Loucy (cell line): ENCODE results near the gene TNS3.

Experiments
- H2AFZ ChIP-seq: fragments of 200-600 bp; sonication (generic); 2 replicates; pipeline ENCODE4 v1.6.0; 2016; ENCODE audit warnings: antibody characterized with exemption, mild to moderate bottlenecking, low read length, moderate library complexity
- H3F3A ChIP-seq: fragments of 200-600 bp; 2 replicates; pipeline ENCODE4 v1.6.0; 2016; ENCODE audit warnings: antibody characterized with exemption, low read depth, mild to moderate bottlenecking
- H3K27me3 ChIP-seq: fragments of 200-600 bp; sonication (generic); 2 replicates; pipeline ENCODE4 v1.6.1; 2014; ENCODE audit warnings: low read length, mild to moderate bottlenecking; ENCODE audit not compliant: insufficient read depth, poor library complexity, severe bottlenecking
- H3K36me3 ChIP-seq: fragments of 200-600 bp; sonication (generic); 2 replicates; pipeline ENCODE4 v1.6.1; 2016; ENCODE audit warnings: low read length; ENCODE audit not compliant: insufficient read depth
- H3K4me1 ChIP-seq: fragments of 200-600 bp; sonication (generic); 2 replicates; pipeline ENCODE4 v1.5.1; 2014; ENCODE audit warnings: low read length, mild to moderate bottlenecking; ENCODE audit not compliant: insufficient read depth, poor library complexity, severe bottlenecking
- H3K4me2 ChIP-seq: fragments of 200-600 bp; sonication (generic); 2 replicates; pipeline ENCODE4 v1.6.0; 2014; ENCODE audit warnings: antibody characterized with exemption, low read length, low read depth, mild to moderate bottlenecking; ENCODE audit not compliant: poor library complexity, severe bottlenecking
- H3K4me3 ChIP-seq: fragments of 200-600 bp; sonication (generic); 2 replicates; pipeline ENCODE4 v1.5.1; 2014; ENCODE audit warnings: low read length, mild to moderate bottlenecking, mixed read lengths; ENCODE audit not compliant: poor library complexity, severe bottlenecking
- H3K79me2 ChIP-seq: fragments of 200-600 bp; sonication (generic); 2 replicates; pipeline ENCODE4 v1.6.1; 2014; ENCODE audit warnings: low read length; ENCODE audit not compliant: insufficient read depth
- H3K9ac ChIP-seq: fragments of 200-600 bp; sonication (generic); 2 replicates; pipeline ENCODE4 v1.6.0; 2014; ENCODE audit warnings: mild to moderate bottlenecking, low read depth, low read length, moderate library complexity; ENCODE audit not compliant: poor library complexity, severe bottlenecking
- H3K9me2 ChIP-seq: fragments of 200-600 bp; sonication (generic); replicated peaks from 2 replicates; pipeline ENCODE4 v1.6.1; 2016; ENCODE audit warnings: low read depth, low read length, mixed read lengths
- H3K9me3 ChIP-seq: fragments of 200-600 bp; sonication (generic); 2 replicates; pipeline ENCODE4 v1.6.1; 2014; ENCODE audit warnings: mild to moderate bottlenecking, antibody characterized with exemption, low read length, low read depth; ENCODE audit not compliant: insufficient read depth
- H4K20me1 ChIP-seq: fragments of 200-600 bp; sonication (generic); 2 replicates; pipeline ENCODE4 v1.6.0; 2014; ENCODE audit warnings: antibody characterized with exemption, low read length, mild to moderate bottlenecking; ENCODE audit not compliant: insufficient read depth, poor library complexity, severe bottlenecking
- EZH2phosphoT487 ChIP-seq: fragments of 200-600 bp; IDR thresholded peaks from 2 replicates; pipeline ENCODE4 v1.6.1; 2018; ENCODE audit warnings: antibody characterized with exemption, mild to moderate bottlenecking, moderate library complexity, borderline replicate concordance
- TF ChIP-seq, protein P1 (sequence below): fragments of 200-600 bp; sonication (generic); conservative IDR thresholded peaks from 2 replicates; pipeline ENCODE4 v1.5.1; 2014; ENCODE audit warnings: mild to moderate bottlenecking, antibody characterized with exemption, low read length

The TNS3 gene

DNA sequence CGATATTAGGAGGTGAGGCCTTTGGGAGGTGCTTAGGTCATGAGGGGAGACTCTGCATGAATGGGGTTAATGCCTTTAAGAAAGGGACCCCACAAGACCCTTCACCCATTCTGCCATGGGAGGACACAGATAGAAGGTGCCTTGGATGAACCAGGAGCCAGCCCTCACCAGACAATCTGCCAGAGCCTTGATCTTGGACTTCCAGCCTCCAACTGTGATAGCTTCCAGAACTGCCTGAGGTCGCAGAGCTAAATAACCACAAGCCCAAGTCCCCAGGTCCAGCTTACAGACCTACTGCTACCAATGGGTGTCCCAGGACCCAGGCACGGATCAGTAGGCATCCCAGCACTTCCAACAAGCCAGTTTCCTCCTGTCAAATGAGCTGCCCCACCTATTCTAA is 37.5 kb downstream of the TNS3 start:
- no peak overlapping the region for H2AFZ ChIP-seq
- no peaks in the 10 kb centered on the region for H3K9me2 ChIP-seq
- H3K9me3 ChIP-seq = peaks cover 7% of the 10 kb centered on the region; the same call in 1 of the 2 replicates
- H3K79me2 ChIP-seq = no peaks in the 10 kb centered on the region
- no peaks in the 10 kb centered on the region for H3F3A ChIP-seq
- H3K4me3 ChIP-seq = no peak overlapping the region
- H3K9ac ChIP-seq = no peak overlapping the region
- H3K4me2 ChIP-seq = no peak overlapping the region
- H3K36me3 ChIP-seq = no peaks in the 10 kb centered on the region
- H3K27me3 ChIP-seq = no peaks in the 10 kb centered on the region
- no peaks in the 10 kb centered on the region for H3K4me1 ChIP-seq
- H4K20me1 ChIP-seq = no peaks in the 10 kb centered on the region
- no peak for TF ChIP-seq EZH2phosphoT487
- TF ChIP-seq, protein P1, sequence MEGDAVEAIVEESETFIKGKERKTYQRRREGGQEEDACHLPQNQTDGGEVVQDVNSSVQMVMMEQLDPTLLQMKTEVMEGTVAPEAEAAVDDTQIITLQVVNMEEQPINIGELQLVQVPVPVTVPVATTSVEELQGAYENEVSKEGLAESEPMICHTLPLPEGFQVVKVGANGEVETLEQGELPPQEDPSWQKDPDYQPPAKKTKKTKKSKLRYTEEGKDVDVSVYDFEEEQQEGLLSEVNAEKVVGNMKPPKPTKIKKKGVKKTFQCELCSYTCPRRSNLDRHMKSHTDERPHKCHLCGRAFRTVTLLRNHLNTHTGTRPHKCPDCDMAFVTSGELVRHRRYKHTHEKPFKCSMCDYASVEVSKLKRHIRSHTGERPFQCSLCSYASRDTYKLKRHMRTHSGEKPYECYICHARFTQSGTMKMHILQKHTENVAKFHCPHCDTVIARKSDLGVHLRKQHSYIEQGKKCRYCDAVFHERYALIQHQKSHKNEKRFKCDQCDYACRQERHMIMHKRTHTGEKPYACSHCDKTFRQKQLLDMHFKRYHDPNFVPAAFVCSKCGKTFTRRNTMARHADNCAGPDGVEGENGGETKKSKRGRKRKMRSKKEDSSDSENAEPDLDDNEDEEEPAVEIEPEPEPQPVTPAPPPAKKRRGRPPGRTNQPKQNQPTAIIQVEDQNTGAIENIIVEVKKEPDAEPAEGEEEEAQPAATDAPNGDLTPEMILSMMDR = no peak

DNA sequence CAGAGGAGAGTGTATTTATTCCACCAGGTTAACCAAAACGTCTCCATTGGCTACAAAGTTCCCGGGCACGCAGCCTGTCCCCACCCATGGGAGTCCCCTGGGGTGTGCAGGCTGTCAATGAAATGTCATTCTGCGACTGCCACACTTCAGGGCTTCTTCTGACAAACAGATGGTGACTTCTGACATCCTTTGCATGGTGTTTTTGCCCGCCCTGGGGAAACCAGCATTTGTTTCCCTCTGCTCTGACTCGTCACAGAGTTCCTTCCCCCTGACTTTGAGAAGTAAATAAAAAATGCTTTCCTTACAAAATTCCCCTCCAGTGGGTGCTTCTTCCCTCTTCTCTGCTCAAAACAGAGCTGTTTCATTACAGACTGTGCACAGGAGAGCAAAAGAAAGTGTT is 38.2 kb downstream of the TNS3 start:
- no peak overlapping the region for H3K4me3 ChIP-seq
- no peak overlapping the region for H3K4me2 ChIP-seq
- no peaks in the 10 kb centered on the region for H4K20me1 ChIP-seq
- H3F3A ChIP-seq = no peaks in the 10 kb centered on the region
- no peaks in the 10 kb centered on the region for H3K27me3 ChIP-seq
- H3K79me2 ChIP-seq = no peaks in the 10 kb centered on the region
- TF ChIP-seq, protein P1 = no peak
- TF ChIP-seq EZH2phosphoT487 = no peak
- no peaks in the 10 kb centered on the region for H3K9me2 ChIP-seq
- no peaks in the 10 kb centered on the region for H3K36me3 ChIP-seq
- H2AFZ ChIP-seq = no peak overlapping the region
- no peak overlapping the region for H3K9ac ChIP-seq
- H3K4me1 ChIP-seq = no peaks in the 10 kb centered on the region
- H3K9me3 ChIP-seq = peaks cover 7% of the 10 kb centered on the region; the same call in 1 of the 2 replicates

DNA sequence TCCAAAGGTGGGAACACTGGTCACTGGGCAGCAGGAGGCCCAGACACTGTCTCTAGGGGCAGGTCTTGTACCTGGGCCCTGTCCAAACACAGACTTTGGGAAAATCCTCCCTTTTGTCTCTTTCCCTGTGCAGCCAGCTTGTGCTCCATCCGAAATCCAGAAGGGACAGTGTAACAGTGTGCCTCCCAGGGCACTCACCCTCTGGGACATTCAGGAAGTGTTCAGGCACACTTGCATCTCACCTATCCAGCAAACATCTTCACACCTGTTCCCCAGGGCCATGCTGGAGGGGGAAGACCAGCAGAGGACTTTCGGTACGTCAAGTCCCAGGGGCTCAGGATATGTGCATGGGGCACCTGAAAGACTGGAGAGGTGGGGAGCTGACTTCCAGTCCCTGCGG is 38.9 kb downstream of the TNS3 start:
- Histone ChIP-seq H3F3A (no peaks in the 10 kb centered on the region), H3K9ac (no peak overlapping the region), H3K4me3 (no peak overlapping the region), H3K9me3 (peaks cover 7% of the 10 kb centered on the region; the same call in 1 of the 2 replicates), H4K20me1 (no peaks in the 10 kb centered on the region), H3K4me2 (no peak overlapping the region), H2AFZ (no peak overlapping the region), H3K4me1 (no peaks in the 10 kb centered on the region), H3K79me2 (no peaks in the 10 kb centered on the region), H3K27me3 (no peaks in the 10 kb centered on the region), H3K36me3 (no peaks in the 10 kb centered on the region), H3K9me2 (no peaks in the 10 kb centered on the region)
- no peak for TF ChIP-seq EZH2phosphoT487
- TF ChIP-seq, protein P1 = no peak
